Umbilical cord (tissue), 1 donor: ENCODE measurements around the gene CRIP3. TPM values are rescaled to one million over a fixed set of nuclear protein-coding genes. Genes with fewer than 3 reads are reported as not detected.

Source experiments
- total RNA-seq: library from RNA; depleted of rRNA; stranded (reverse); fragments of >200 nt; gene quantifications from one replicate; pipeline ENCODE4 v1.2.3, GENCODE V29; 2014; ENCODE audit warnings: low replicate concordance; ENCODE audit not compliant: insufficient read depth

Gene CRIP3
- total RNA-seq, 1 donor from 2014 or later, result 5.5 TPM

Other genes with a start within 250 kb of the CRIP3 start
- 12.8 TPM for gene MRPL2, start 249.4 kb downstream of the CRIP3 start, total RNA-seq
- 14.4 TPM for gene KLC4, start 249.2 kb downstream of the CRIP3 start, total RNA-seq
- 196 TPM for gene PTK7, start 232.5 kb downstream of the CRIP3 start, total RNA-seq
- gene SRF, start 137.6 kb downstream of the CRIP3 start, total RNA-seq, result 34.2 TPM
- gene CUL9, start 126.6 kb downstream of the CRIP3 start, total RNA-seq, result 15.2 TPM
- gene DNPH1, start 79.3 kb downstream of the CRIP3 start, total RNA-seq, result 20.9 TPM
- gene TTBK1, start 65.3 kb downstream of the CRIP3 start, total RNA-seq, result 0.48 TPM
- gene SLC22A7, start 10.6 kb downstream of the CRIP3 start, total RNA-seq, result not detected
- gene ZNF318, start 60.8 kb upstream of the CRIP3 start, total RNA-seq, result 7.7 TPM
- 10.6 TPM for gene ABCC10, start 118.7 kb upstream of the CRIP3 start, total RNA-seq
- gene DLK2, start 146.7 kb upstream of the CRIP3 start, total RNA-seq, result 4.8 TPM
- gene TJAP1, start 168.7 kb upstream of the CRIP3 start, total RNA-seq, result 17.6 TPM
- gene LRRC73, start 201.5 kb upstream of the CRIP3 start, total RNA-seq, result not detected
- gene YIPF3, start 208.1 kb upstream of the CRIP3 start, total RNA-seq, result 57.3 TPM
- 20.2 TPM for gene POLR1C, start 208.3 kb upstream of the CRIP3 start, total RNA-seq